Nephron progenitor cell (in vitro differentiated cells): Measurements from ENCODE around the gene C2CD3.
"Not testable (repeated sequence)": the region's sequence is repeated elsewhere in the genome, so short reads cannot be mapped to it uniquely, and the experiment has no call there.

Experiments used
- DNase-seq: peaks from one replicate; pipeline ENCODE4 v3.0.0; 2021
- H3K27ac Mint-ChIP-seq: 2 replicates; pipeline ENCODE4 v1.8.0; 2021; ENCODE audit warnings: mild to moderate bottlenecking, moderate library complexity, mixed read lengths
- H3K27me3 Mint-ChIP-seq: 2 replicates; pipeline ENCODE4 v1.8.0; 2021; ENCODE audit warnings: mild to moderate bottlenecking, low read depth, mixed read lengths; ENCODE audit not compliant: poor library complexity
- H3K36me3 Mint-ChIP-seq: 2 replicates; pipeline ENCODE4 v1.8.0; 2021; ENCODE audit warnings: low read depth, mixed read lengths
- H3K4me1 Mint-ChIP-seq: 2 replicates; pipeline ENCODE4 v1.8.0; 2021; ENCODE audit warnings: mixed read lengths
- H3K4me3 Mint-ChIP-seq: 2 replicates; pipeline ENCODE4 v1.8.0; 2021; ENCODE audit warnings: mild to moderate bottlenecking, moderate library complexity, mixed read lengths
- H3K9me3 Mint-ChIP-seq: 2 replicates; pipeline ENCODE4 v1.8.0; 2021; ENCODE audit warnings: mild to moderate bottlenecking, moderate library complexity, mixed read lengths
- TF ChIP-seq, protein P1 (sequence below): fragments of 200-600 bp; sonication (generic); IDR thresholded peaks from 2 replicates; pipeline ENCODE4 v1.5.0; 2021; ENCODE audit warnings: antibody characterized with exemption

C2CD3 gene

DNA sequence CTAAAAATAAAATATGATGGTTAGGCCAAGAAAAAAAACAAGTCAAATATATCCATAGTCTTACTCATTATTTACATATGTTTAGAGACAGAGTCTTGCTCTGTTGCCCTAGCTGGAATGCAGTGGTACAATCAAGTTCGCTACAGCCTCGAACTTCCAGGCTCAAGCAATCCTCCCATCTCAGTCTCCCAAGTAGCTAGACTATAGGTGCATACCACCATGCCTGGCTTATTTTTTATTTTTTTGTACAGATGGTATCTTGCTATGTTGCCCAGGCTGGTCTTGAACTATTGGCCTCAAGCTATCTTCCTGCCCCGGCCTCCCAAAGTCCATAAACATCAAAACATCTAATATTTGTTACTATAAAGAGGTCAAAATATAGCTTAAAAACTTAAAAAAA lies 36.1 kb downstream of the C2CD3 start:
- Mint-ChIP-seq H3K27me3 (no peaks in the 10 kb centered on the region), H3K4me1 (peaks cover 5% of the 10 kb centered on the region), H3K27ac (no peak overlapping the region), H3K9me3 (peaks cover 16% of the 10 kb centered on the region), H3K36me3 (peaks cover 71% of the 10 kb centered on the region), H3K4me3 (no peak overlapping the region)
- TF ChIP-seq, protein P1, sequence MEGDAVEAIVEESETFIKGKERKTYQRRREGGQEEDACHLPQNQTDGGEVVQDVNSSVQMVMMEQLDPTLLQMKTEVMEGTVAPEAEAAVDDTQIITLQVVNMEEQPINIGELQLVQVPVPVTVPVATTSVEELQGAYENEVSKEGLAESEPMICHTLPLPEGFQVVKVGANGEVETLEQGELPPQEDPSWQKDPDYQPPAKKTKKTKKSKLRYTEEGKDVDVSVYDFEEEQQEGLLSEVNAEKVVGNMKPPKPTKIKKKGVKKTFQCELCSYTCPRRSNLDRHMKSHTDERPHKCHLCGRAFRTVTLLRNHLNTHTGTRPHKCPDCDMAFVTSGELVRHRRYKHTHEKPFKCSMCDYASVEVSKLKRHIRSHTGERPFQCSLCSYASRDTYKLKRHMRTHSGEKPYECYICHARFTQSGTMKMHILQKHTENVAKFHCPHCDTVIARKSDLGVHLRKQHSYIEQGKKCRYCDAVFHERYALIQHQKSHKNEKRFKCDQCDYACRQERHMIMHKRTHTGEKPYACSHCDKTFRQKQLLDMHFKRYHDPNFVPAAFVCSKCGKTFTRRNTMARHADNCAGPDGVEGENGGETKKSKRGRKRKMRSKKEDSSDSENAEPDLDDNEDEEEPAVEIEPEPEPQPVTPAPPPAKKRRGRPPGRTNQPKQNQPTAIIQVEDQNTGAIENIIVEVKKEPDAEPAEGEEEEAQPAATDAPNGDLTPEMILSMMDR = no peak
- no peak for DNase-seq

DNA sequence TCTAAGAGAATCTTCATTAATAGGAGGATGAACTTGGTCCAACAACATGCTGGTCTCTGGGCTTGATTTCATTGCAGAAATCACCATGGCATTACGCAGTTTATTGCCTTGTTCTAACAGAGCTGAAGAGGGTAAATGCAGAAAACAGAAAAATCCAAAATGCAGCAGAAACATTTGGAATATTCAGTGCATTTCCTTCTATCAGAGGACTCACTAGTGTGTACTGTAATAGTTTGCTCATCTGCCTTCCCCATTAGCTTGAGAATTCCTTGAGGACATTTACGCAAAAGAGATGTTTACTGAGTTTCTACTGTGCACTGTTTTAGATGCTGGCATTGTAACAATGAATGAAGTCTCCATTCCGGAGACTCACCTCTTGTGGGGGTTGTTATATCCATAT lies 37.4 kb downstream of the C2CD3 start:
- Mint-ChIP-seq H3K36me3 (peaks cover 61% of the 10 kb centered on the region), H3K27ac (no peak overlapping the region), H3K27me3 (no peaks in the 10 kb centered on the region), H3K4me3 (no peak overlapping the region), H3K4me1 (no peaks in the 10 kb centered on the region), H3K9me3 (peaks cover 16% of the 10 kb centered on the region)
- TF ChIP-seq, protein P1 = no peak
- DNase-seq = no peak

DNA sequence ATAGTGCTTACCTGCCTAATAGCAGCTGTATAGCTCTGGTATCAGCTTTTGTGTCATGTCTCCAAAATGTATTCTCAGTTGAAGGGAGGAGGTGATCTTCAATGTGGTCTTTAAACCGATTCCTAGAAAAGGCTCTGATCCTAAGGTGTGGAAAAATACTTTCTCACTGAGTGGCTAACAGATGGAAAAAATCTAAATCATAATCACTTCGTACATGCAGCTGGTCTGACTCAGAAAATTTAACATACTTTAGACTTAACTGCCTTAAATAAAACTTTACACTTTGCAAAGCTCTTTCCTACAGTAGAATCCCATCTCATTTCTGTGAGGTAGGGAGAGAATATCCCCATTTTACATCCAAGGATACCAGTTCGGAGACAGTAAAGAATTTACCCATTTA lies 38.0 kb downstream of the C2CD3 start:
- TF ChIP-seq, protein P1 = no peak
- Mint-ChIP-seq H3K4me1 (no peaks in the 10 kb centered on the region), H3K9me3 (peaks cover 16% of the 10 kb centered on the region), H3K4me3 (no peak overlapping the region), H3K36me3 (peaks cover 61% of the 10 kb centered on the region), H3K27me3 (no peaks in the 10 kb centered on the region), H3K27ac (no peak overlapping the region)
- no peak for DNase-seq

DNA sequence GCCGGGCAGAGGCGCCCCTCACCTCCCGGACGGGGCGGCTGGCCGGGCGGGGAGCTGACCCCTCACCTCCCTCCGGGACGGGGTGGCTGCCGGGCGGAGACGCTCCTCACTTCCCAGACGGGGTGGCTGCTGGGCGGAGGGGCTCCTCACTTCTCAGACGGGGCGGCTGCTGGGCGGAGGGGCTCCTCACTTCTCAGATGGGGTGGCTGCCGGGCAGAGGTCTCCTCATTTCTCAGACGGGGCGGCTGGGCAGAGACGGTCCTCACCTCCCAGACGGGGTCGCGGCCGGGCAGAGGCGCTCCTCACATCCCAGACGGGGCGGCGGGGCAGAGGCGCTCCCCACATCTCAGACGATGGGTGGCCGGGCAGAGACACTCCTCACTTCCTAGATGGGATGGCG lies 41.7 kb downstream of the C2CD3 start:
- H3K27me3 Mint-ChIP-seq, DNase-seq, H3K4me3 Mint-ChIP-seq, H3K27ac Mint-ChIP-seq, H3K4me1 Mint-ChIP-seq: not testable (repeated sequence)
- Mint-ChIP-seq H3K9me3 (peaks cover 16% of the 10 kb centered on the region), H3K36me3 (peaks cover 49% of the 10 kb centered on the region)

DNA sequence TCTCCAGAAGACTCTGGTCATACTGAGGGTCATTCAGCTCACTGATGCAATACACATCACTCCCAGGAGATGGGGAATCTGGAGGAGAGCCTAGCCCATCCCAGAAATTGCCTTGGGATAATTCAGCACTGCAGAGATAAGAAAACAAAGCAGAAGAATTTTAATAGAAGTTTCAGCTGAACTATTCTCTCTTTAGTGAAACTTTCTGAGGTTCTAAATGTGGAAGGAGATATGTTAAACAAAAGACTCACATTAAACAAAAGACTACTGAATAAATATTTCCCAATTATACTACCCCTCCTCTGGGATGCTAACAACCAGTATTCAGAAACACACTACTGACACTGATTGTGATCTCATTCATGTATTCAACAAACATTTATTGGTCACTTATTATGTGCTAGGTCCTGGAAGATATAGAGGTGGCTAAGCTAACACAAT lies 47.8 kb downstream of the C2CD3 start:
- H3K36me3 Mint-ChIP-seq = peaks cover 36% of the 10 kb centered on the region
- TF ChIP-seq, protein P1 = no peak
- DNase-seq = no peak
- H3K9me3 Mint-ChIP-seq = no peaks in the 10 kb centered on the region
- H3K4me1 Mint-ChIP-seq = no peaks in the 10 kb centered on the region
- H3K4me3 Mint-ChIP-seq = no peak overlapping the region
- H3K27ac Mint-ChIP-seq = no peak overlapping the region
- H3K27me3 Mint-ChIP-seq = no peaks in the 10 kb centered on the region

DNA sequence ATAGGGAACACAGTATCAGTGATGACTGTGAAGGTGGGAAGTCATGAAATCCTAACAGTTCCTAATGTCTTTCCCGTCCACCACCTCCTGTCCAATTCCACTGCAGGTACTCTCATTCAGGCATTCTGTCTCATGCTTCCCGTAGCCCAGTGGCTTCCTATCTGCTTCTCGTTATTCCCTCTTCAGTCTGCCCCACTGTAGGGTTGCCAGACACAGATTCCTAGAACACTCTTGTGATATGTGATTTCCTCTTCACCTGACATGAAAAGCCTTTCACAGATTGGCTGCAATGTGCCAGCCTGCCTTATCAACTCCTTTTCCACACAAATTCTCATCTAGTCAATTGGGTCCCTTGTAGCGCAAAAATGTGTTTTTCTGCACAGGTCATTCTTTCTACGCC lies 49.0 kb downstream of the C2CD3 start:
- Mint-ChIP-seq H3K4me3 (no peak overlapping the region), H3K27me3 (no peaks in the 10 kb centered on the region), H3K36me3 (peaks cover 35% of the 10 kb centered on the region), H3K9me3 (no peaks in the 10 kb centered on the region), H3K27ac (peak overlapping the region; percentile 30), H3K4me1 (no peaks in the 10 kb centered on the region)
- TF ChIP-seq, protein P1 = no peak
- no peak for DNase-seq

DNA sequence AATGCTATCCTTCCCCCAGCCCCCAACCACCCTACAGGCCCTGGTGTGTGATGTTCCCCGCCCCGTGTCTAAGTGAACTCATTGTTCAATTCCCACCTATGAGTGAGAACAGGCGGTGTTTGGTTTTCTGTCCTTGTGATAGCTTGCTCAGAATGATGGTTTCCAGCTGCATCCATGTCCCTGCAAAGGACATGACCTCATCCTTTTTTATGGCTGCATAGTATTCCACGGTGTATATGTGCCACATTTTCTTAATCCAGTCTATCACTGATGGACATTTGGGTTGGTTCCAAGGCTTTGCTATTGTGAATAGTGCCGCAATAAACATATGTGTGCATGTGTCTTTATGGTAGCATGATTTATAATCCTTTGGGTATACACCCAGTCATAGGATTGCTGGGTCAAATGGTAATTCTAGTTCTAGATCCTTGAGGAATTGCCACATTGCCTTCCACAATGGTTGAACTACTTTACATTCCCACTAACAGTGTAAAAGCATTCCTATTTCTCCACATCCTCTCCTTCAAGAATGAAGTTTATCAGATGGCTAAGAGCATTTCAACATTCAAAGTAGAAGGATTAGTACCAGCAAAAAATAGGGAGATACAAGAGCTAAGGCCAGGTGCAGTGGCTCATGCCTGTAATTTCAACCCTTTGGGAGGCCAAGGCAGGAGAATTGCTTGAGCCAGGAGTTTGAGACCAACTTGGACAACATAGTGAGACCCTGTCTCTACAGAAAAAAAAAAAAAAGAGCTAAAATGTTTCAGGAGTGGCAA lies 50.4 kb downstream of the C2CD3 start:
- H3K36me3 Mint-ChIP-seq = peaks cover 48% of the 10 kb centered on the region
- H3K27ac Mint-ChIP-seq, DNase-seq, H3K4me1 Mint-ChIP-seq, H3K27me3 Mint-ChIP-seq, H3K4me3 Mint-ChIP-seq: not testable (repeated sequence)
- H3K9me3 Mint-ChIP-seq = peaks cover 12% of the 10 kb centered on the region
